SK-N-SH (cell line): ENCODE measurements around the gene LIPA. TPM values are rescaled to one million over a fixed set of nuclear protein-coding genes. Genes with fewer than 3 reads are reported as not detected.

Source experiments
- CTCF ChIA-PET: fragments of 300-600, 350-600 bp; formaldehyde crosslinking; extraction: SDS; loops from one replicate; lab custom pipeline; 2021; lab: Yijun Ruan, JAX
- POLR2A ChIA-PET: fragments of 350-600 bp; sonication (Branson Sonifier 250); formaldehyde crosslinking; extraction: SDS; loops from one replicate; lab custom pipeline; 2020; ENCODE audit warnings: antibody characterized with exemption, inconsistent platforms; lab: Yijun Ruan, JAX
- DNase-seq: peaks from one replicate; pipeline ENCODE4 v3.0.0; 2012
- H2AFZ ChIP-seq: fragments of 200-600 bp; sonication (generic); 2 replicates; pipeline ENCODE4 v1.8.1; 2016; ENCODE audit warnings: antibody characterized with exemption, mild to moderate bottlenecking, low read depth
- H3F3A ChIP-seq: fragments of 200-600 bp; sonication (generic); replicated peaks from 2 replicates; pipeline ENCODE3; 2016; ENCODE audit warnings: antibody characterized with exemption, mild to moderate bottlenecking; ENCODE audit not compliant: insufficient read depth
- H3K27ac ChIP-seq, 2 experiments: fragments of 200-500 bp in 1 of 2; fragments of 200-600 bp in 1 of 2; sonication (Bioruptor generic) in 1 of 2; sonication (generic), shearing (Covaris generic) in 1 of 2; 2 replicates each; pipeline versions ENCODE4 v1.5.1 to v1.6.1; 2014 to 2016; ENCODE audit warnings: low read depth in 2 of 2, inconsistent platforms in 1 of 2, low read length in 1 of 2, mild to moderate bottlenecking in 1 of 2, mixed read lengths in 1 of 2
- H3K27me3 ChIP-seq: fragments of 200-600 bp; sonication (generic), shearing (Covaris generic); 2 replicates; pipeline ENCODE4 v1.6.1; 2016; ENCODE audit warnings: mixed run types; ENCODE audit not compliant: insufficient read depth
- H3K36me3 ChIP-seq, 2 experiments: fragments of 200-500 bp in 1 of 2; fragments of 200-600 bp in 1 of 2; sonication (Bioruptor generic) in 1 of 2; sonication (generic) in 1 of 2; replicated peaks in 1 of 2; 2 replicates each; pipeline versions ENCODE3 to v1.5.1; 2014 to 2016; ENCODE audit warnings: low read length in 1 of 2, mild to moderate bottlenecking in 1 of 2; ENCODE audit not compliant: insufficient read depth in 2 of 2, control insufficient read depth in 1 of 2
- H3K4me1 ChIP-seq, 2 experiments: fragments of 200-500 bp in 1 of 2; fragments of 200-600 bp in 1 of 2; sonication (Bioruptor generic) in 1 of 2; sonication (generic), shearing (Covaris generic) in 1 of 2; 2 replicates each; pipeline versions ENCODE4 v1.5.1 to v1.6.1; 2014 to 2016; ENCODE audit warnings: low read depth in 1 of 2, low read length in 1 of 2, mixed run types in 1 of 2; ENCODE audit not compliant: insufficient read depth in 2 of 2, control insufficient read depth in 1 of 2
- H3K4me2 ChIP-seq: fragments of 200-600 bp; sonication (generic), shearing (Covaris generic); 2 replicates; pipeline ENCODE4 v1.6.1; 2017; ENCODE audit warnings: mixed run types
- H3K4me3 ChIP-seq, 2 experiments: fragments of 200-500 bp in 1 of 2; fragments of 200-600 bp in 1 of 2; sonication (Bioruptor generic) in 1 of 2; sonication (generic), shearing (Covaris generic) in 1 of 2; 2 replicates each; pipeline versions ENCODE4 v1.5.1 to v1.8.1; 2014 to 2016; ENCODE audit warnings: low read depth in 2 of 2, inconsistent platforms in 1 of 2, low read length in 1 of 2, mild to moderate bottlenecking in 1 of 2, mixed read lengths in 1 of 2, moderate library complexity in 1 of 2
- H3K79me2 ChIP-seq: fragments of 200-600 bp; sonication (generic); 2 replicates; pipeline ENCODE4 v1.8.1; 2017; ENCODE audit warnings: mild to moderate bottlenecking; ENCODE audit not compliant: insufficient read depth
- H3K9ac ChIP-seq: fragments of 200-600 bp; sonication (generic); 2 replicates; pipeline ENCODE4 v1.6.1; 2017; ENCODE audit warnings: mixed run types
- H3K9me2 ChIP-seq: fragments of 200-600 bp; sonication (generic); 2 replicates; pipeline ENCODE4 v1.6.1; 2017; ENCODE audit warnings: mixed run types
- H3K9me3 ChIP-seq: fragments of 200-600 bp; sonication (generic); 2 replicates; pipeline ENCODE4 v1.6.1; 2017; ENCODE audit warnings: mixed run types, mild to moderate bottlenecking, moderate library complexity
- H4K20me1 ChIP-seq: fragments of 200-600 bp; sonication (generic); 2 replicates; pipeline ENCODE4 v1.6.1; 2017; ENCODE audit warnings: mild to moderate bottlenecking, mixed run types; ENCODE audit not compliant: insufficient read depth
- CHD2 ChIP-seq: fragments of 150-350 bp; IDR thresholded peaks from 2 replicates; pipeline ENCODE4 v1.6.1; 2018; ENCODE audit warnings: low read length; ENCODE audit not compliant: partially characterized antibody
- EZH2phosphoT487 ChIP-seq: fragments of 200-600 bp; sonication (generic); IDR thresholded peaks from 2 replicates; pipeline ENCODE4 v1.6.1; 2017; ENCODE audit warnings: low read depth, mixed run types, mild to moderate bottlenecking, antibody characterized with exemption, moderate library complexity, borderline replicate concordance
- FOSL2 ChIP-seq: IDR thresholded peaks from 2 replicates; pipeline ENCODE4 v1.4.0; 2012; ENCODE audit warnings: low read depth, mild to moderate bottlenecking, moderate library complexity, borderline replicate concordance
- FOXJ3 ChIP-seq: sonication (generic); formaldehyde crosslinking; IDR thresholded peaks from 2 replicates; pipeline ENCODE4 v1.5.1; 2020; ENCODE audit warnings: mild to moderate bottlenecking, missing genetic modification reagents
- GABPA ChIP-seq: IDR thresholded peaks from 2 replicates; pipeline ENCODE4 v1.4.0; 2012; ENCODE audit warnings: low read depth, mild to moderate bottlenecking
- GATA2 ChIP-seq: sonication (generic); formaldehyde crosslinking; IDR thresholded peaks from 2 replicates; pipeline ENCODE4 v1.5.0; 2020; ENCODE audit warnings: mild to moderate bottlenecking, missing genetic modification reagents
- JUND ChIP-seq: IDR thresholded peaks from 2 replicates; pipeline ENCODE4 v1.4.0; 2012
- MEF2A ChIP-seq: IDR thresholded peaks from 2 replicates; pipeline ENCODE4 v1.4.0; 2012; ENCODE audit warnings: low read depth, borderline replicate concordance
- NFIC ChIP-seq: IDR thresholded peaks from 2 replicates; pipeline ENCODE4 v1.4.0; 2012; ENCODE audit warnings: borderline replicate concordance
- NRF1 ChIP-seq: IDR thresholded peaks from 2 replicates; pipeline ENCODE4 v1.6.1; 2012; ENCODE audit warnings: low read depth, mild to moderate bottlenecking, low read length
- POLR2AphosphoS5 ChIP-seq: IDR thresholded peaks from 2 replicates; pipeline ENCODE4 v1.6.1; 2012; ENCODE audit warnings: low read depth, low read length
- RCOR1 ChIP-seq: fragments of 150-350 bp; IDR thresholded peaks from 2 replicates; pipeline ENCODE4 v1.6.1; 2017; ENCODE audit warnings: antibody characterized with exemption, low read length
- RXRA ChIP-seq: IDR thresholded peaks from 2 replicates; pipeline ENCODE4 v1.4.0; 2012; ENCODE audit warnings: low read depth, mild to moderate bottlenecking, borderline replicate concordance
- TAF1 ChIP-seq: IDR thresholded peaks from 2 replicates; pipeline ENCODE4 v1.6.1; 2012; ENCODE audit warnings: low read depth, mild to moderate bottlenecking, low read length, moderate library complexity, borderline replicate concordance
- TCF12 ChIP-seq: IDR thresholded peaks from 2 replicates; pipeline ENCODE4 v1.4.0; 2012
- YY1 ChIP-seq: IDR thresholded peaks from 2 replicates; pipeline ENCODE4 v1.4.0; 2012; ENCODE audit warnings: low read depth, mild to moderate bottlenecking
- WGBS: methylation state at CpG from one replicate; pipeline ENCODE4 v1.1.6; 2017; ENCODE audit warnings: low lambda C conversion rate; 5-methylcytosine and 5-hydroxymethylcytosine counted together
- polyA plus RNA-seq, 3 experiments: library from polyadenylated mRNA; depleted of rRNA; stranded (reverse); fragments of >200 nt; gene quantifications; 2 replicates each; pipeline ENCODE4 v1.2.3, GENCODE V29; 2012
- TF ChIP-seq, protein P1 (sequence below): IDR thresholded peaks from 2 replicates; pipeline ENCODE4 v1.6.1; 2012; ENCODE audit warnings: mild to moderate bottlenecking, low read depth, low read length, moderate library complexity
- TF ChIP-seq, protein P2 (sequence below): fragments of 150-350 bp; IDR thresholded peaks from 2 replicates; pipeline ENCODE4 v1.6.1; 2016; ENCODE audit warnings: mild to moderate bottlenecking, low read depth, low read length
- TF ChIP-seq, protein P3 (sequence below): IDR thresholded peaks from 2 replicates; pipeline ENCODE4 v1.4.0; 2012; ENCODE audit warnings: low read depth, borderline replicate concordance

Gene LIPA
- polyA plus RNA-seq, 1 of the 3 experiments (the other 2 are of a cell fraction), result 43.2 TPM

DNA sequence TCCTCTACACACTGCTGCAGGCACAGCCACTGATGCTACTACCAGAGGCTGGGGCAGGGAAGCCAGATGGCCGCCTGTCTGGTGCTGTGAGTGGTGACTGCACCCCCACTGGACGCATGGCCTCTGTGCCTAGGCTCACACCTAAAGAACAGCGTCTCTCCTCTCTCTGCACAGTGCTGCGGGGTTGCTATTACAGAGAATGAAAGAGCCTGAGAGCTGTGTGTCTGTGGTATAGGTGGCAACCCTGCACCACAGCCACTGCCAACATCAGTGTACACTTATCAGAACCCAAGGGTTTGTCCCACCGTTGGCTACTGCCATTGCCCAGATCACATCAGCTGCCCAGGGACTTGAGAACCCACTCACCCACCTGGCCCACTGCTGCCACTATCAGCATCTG, 46.2 kb upstream of the LIPA start:
- H2AFZ ChIP-seq, result no peak overlapping the region

DNA sequence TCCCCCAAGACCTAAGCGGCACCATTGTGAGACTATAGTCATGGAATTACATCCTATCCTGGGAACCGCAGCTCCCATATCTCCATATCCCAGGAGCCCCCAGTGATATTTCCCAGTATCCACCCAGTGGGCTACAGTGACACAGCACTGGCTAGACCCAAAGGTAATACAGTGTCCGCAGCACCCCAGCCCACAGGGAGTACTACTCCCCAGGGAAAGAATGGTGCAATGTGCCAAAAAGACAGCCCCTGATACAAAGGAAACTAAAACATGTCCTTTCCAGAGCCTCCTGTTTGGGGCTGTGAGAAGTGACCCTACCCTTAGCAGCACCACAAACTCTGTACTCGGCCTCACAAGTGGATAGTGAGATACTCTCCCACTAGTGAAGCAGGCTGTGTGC, 45.8 kb upstream of the LIPA start:
- ChIA-PET CTCF (no interaction called here), POLR2A (no interaction called here)
- no peak overlapping the region for H3K27ac ChIP-seq
- no peaks in the 10 kb centered on the region for H3K79me2 ChIP-seq
- H3K4me2 ChIP-seq, result no peak overlapping the region
- H3K9ac ChIP-seq, result no peak overlapping the region
- no peaks in the 10 kb centered on the region for H3F3A ChIP-seq
- no peaks in the 10 kb centered on the region for H4K20me1 ChIP-seq
- no peaks in the 10 kb centered on the region for H3K9me3 ChIP-seq
- TF ChIP-seq POLR2AphosphoS5, result no peak
- no peak for TF ChIP-seq FOSL2
- TF ChIP-seq, protein P1, sequence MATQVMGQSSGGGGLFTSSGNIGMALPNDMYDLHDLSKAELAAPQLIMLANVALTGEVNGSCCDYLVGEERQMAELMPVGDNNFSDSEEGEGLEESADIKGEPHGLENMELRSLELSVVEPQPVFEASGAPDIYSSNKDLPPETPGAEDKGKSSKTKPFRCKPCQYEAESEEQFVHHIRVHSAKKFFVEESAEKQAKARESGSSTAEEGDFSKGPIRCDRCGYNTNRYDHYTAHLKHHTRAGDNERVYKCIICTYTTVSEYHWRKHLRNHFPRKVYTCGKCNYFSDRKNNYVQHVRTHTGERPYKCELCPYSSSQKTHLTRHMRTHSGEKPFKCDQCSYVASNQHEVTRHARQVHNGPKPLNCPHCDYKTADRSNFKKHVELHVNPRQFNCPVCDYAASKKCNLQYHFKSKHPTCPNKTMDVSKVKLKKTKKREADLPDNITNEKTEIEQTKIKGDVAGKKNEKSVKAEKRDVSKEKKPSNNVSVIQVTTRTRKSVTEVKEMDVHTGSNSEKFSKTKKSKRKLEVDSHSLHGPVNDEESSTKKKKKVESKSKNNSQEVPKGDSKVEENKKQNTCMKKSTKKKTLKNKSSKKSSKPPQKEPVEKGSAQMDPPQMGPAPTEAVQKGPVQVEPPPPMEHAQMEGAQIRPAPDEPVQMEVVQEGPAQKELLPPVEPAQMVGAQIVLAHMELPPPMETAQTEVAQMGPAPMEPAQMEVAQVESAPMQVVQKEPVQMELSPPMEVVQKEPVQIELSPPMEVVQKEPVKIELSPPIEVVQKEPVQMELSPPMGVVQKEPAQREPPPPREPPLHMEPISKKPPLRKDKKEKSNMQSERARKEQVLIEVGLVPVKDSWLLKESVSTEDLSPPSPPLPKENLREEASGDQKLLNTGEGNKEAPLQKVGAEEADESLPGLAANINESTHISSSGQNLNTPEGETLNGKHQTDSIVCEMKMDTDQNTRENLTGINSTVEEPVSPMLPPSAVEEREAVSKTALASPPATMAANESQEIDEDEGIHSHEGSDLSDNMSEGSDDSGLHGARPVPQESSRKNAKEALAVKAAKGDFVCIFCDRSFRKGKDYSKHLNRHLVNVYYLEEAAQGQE, result no peak
- no peak for TF ChIP-seq RXRA
- no peak for TF ChIP-seq TAF1
- TF ChIP-seq TCF12, result no peak
- TF ChIP-seq NRF1, result no peak
- TF ChIP-seq YY1, result no peak
- no peak for TF ChIP-seq FOXJ3 (CRISPR knock-in tag)
- TF ChIP-seq EZH2phosphoT487, result no peak
- TF ChIP-seq, protein P2, sequence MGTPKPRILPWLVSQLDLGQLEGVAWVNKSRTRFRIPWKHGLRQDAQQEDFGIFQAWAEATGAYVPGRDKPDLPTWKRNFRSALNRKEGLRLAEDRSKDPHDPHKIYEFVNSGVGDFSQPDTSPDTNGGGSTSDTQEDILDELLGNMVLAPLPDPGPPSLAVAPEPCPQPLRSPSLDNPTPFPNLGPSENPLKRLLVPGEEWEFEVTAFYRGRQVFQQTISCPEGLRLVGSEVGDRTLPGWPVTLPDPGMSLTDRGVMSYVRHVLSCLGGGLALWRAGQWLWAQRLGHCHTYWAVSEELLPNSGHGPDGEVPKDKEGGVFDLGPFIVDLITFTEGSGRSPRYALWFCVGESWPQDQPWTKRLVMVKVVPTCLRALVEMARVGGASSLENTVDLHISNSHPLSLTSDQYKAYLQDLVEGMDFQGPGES, result no peak
- no peak for TF ChIP-seq CHD2
- TF ChIP-seq GABPA, result no peak
- no peak for TF ChIP-seq RCOR1
- no peak for TF ChIP-seq NFIC
- no peak for TF ChIP-seq JUND
- TF ChIP-seq GATA2 (CRISPR knock-in tag), result no peak
- TF ChIP-seq MEF2A, result no peak
- TF ChIP-seq, protein P3, sequence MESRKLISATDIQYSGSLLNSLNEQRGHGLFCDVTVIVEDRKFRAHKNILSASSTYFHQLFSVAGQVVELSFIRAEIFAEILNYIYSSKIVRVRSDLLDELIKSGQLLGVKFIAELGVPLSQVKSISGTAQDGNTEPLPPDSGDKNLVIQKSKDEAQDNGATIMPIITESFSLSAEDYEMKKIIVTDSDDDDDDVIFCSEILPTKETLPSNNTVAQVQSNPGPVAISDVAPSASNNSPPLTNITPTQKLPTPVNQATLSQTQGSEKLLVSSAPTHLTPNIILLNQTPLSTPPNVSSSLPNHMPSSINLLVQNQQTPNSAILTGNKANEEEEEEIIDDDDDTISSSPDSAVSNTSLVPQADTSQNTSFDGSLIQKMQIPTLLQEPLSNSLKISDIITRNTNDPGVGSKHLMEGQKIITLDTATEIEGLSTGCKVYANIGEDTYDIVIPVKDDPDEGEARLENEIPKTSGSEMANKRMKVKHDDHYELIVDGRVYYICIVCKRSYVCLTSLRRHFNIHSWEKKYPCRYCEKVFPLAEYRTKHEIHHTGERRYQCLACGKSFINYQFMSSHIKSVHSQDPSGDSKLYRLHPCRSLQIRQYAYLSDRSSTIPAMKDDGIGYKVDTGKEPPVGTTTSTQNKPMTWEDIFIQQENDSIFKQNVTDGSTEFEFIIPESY, result no peak
- peaks cover 3 to 5% of the 10 kb centered on the region in 2 experiments; a peak in 3 of 4 replicates for H3K4me1 ChIP-seq
- no peak for DNase-seq
- H3K27me3 ChIP-seq, result no peaks in the 10 kb centered on the region
- no peaks in the 10 kb centered on the region for H3K36me3 ChIP-seq
- H2AFZ ChIP-seq, result no peak overlapping the region
- no peak overlapping the region for H3K4me3 ChIP-seq
- WGBS, result 92% methylated on average over 4 of the region's 4 CpGs
- H3K9me2 ChIP-seq, result no peaks in the 10 kb centered on the region

More for the DNA sequence above, 46.2 kb upstream of the LIPA start:
- 82% methylated on average over 3 of the region's 5 CpGs for WGBS
- H4K20me1 ChIP-seq, result no peaks in the 10 kb centered on the region
- no peak overlapping the region for H3K4me3 ChIP-seq
- H3F3A ChIP-seq, result no peaks in the 10 kb centered on the region
- H3K27ac ChIP-seq, result no peak overlapping the region
- DNase-seq, result no peak
- TF ChIP-seq CHD2, result no peak
- POLR2A ChIA-PET, result no interaction called here
- H3K9me2 ChIP-seq, result no peaks in the 10 kb centered on the region
- CTCF ChIA-PET, result no interaction called here
- no peak overlapping the region for H3K4me2 ChIP-seq
- no peaks in the 10 kb centered on the region for H3K36me3 ChIP-seq
- H3K79me2 ChIP-seq, result no peaks in the 10 kb centered on the region
- no peaks in the 10 kb centered on the region for H3K9me3 ChIP-seq
- peaks cover 5% of the 10 kb centered on the region in 2 experiments; a peak in 3 of 4 replicates for H3K4me1 ChIP-seq
- no peaks in the 10 kb centered on the region for H3K27me3 ChIP-seq
- H3K9ac ChIP-seq, result no peak overlapping the region
